SKM-1 (cell line): ENCODE data around the gene CD46.

Experiments
- DNase-seq: peaks from one replicate; lab custom pipeline; 2025; ENCODE audit not compliant: unreplicated experiment; lab: John Stamatoyannopoulos, UW

The CD46 gene

DNA sequence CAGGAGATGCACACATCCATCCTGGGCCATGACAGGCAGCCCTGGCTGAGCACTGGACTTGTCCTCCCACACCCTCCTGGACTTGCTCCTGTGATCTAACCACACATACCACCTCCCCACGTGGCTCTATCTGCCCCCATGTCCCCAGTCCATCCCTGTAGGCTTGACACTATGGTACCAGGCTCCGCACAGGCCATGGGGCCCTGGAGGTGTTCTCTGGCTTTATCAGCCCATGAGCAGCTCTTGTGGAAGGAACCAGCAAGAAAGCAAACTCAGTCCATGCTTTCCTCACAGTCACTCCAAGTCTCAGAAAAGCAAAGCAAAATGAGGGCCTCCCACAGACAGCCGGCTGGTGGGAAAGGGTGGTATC is 61.6 kb downstream of the CD46 start:
- no peak for DNase-seq

DNA sequence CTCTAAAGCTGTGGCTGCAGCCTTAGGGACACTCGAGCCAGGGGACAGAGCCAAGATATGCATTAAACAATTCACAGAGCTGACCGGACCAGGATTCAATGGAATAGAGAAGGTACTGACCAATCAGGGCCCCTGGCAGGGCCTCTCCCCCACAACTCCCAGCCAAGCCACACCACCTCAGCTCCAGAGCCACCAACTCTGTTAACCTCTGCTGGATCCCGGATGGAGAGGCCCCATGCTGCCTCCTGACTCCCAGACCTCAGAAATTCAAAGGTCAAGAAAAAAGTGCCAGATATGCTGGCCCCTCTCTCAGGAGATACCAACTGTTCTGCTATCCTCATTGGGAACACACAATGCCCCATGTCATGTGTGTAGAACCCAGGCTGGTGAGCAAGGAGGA is 62.1 kb downstream of the CD46 start:
- no peak for DNase-seq

DNA sequence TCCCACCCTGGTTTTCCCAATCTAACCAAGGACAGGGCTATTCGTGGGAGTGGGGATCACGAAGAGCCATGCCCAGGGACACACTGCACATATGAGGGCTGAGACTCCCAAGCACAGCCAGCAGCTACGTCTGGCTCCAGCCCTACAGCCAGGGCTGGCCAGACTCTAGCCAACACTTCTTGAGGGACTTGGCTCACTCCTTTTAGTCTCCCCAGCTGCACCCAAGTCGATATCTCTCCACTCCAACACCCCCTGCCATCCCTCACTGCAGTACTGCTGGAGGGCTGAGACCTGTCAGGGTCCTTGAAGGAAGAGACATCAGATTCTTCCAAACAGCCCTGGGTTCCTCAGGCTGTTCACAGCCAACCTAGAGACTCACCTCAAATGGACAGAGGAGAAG is 62.6 kb downstream of the CD46 start:
- no peak for DNase-seq

DNA sequence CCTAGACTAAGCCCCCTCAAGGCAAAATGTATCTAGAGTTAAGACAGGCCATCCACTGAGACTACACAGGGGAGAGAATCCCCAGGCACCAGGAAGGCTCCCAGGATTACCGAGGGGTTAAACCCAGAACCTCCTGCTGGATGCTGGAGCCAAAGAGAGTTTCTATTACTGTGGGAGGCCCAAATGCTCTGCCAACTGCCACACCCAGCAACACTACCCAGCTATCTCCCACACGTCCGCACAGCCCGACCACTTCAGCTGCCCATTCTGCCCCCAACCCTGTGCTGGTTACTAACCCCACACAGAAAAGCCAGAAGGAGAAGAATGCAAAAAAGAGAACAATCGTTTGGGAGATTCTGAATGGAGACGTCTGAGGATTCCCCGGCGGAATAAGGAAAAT is 63.6 kb downstream of the CD46 start:
- DNase-seq = no peak

DNA sequence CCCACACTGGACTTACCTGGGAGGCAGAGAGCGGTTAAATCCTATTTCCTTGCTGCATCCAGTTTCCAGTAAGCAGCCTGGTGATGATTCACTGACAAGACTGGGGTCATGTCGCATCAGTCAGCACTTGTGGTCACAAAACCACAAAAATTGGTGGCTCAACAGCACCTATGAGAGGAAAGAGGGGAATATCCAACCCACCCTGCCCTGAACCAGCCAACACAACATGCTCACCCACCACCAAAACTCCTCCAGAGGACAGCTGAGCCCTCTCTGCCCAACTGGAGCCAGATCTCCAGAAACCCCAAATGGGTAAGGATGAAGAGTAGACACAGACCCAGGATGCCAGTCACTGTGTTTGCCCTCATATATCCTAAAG is 64.0 kb downstream of the CD46 start:
- no peak for DNase-seq

DNA sequence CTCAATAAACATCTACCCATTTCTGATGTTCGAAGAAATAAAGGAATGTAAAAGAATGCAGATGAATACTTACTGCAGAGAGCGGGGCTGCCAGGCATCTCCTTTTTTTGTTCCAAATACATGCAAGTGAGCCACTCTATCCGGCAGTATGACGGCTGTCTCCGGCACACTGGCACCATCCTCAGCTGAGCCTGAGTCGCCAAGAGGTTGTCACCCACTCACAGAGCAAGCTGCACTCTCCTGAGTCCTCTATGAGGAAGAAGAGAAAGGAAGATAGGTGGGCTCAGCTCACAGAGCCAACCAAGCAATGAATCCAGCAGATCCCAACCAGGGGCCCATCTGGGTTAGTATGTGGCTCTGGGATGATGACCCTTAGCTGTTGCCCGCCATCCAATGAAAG is 65.3 kb downstream of the CD46 start:
- DNase-seq = no peak

DNA sequence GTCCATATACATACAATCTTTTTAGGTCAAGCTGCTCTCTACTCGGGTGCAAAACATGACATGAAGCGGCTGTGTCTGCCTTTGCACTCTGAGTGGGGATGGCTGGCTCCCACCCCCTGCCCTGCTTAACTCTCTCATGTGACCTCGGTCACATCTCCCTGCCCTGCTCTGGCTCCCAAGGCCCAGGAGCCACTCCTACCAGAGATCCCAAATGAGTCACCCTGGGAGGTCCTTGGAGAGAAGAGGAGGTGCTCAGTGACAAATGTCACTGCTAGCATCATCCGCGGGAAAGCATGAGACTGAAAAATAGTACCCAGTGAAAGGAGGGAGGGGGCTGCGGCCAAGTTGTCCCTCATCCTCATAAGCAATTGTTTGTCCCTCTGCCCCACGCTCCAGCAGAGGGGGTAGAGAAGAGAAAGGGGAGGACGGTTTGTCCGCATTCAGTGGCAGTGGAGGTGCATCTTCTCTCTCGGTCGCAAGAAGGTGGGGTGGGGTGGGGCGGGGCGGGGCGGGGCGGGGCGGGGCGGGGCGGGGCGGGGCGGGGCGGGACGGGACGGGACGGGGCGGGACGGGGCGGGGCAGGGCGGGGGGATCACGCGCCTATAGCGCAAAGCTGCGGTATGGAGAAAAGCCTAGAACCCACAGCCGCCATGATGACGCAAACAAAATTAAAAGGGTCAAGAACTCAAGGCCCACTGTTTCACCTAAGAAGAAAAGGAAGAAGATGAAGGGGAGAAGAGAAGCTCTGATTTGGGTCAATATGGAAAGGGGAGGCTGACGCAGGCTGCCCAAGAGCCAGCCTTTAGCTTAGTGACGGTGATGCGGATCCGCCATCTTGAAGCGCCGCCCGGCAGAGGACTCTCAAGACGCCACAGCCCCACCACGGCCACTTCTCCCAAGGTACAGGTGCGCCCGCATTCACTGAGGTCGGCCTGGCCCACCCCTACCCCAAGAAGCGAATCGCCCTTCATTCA is 66.2 kb downstream of the CD46 start:
- DNase-seq = no peak

DNA sequence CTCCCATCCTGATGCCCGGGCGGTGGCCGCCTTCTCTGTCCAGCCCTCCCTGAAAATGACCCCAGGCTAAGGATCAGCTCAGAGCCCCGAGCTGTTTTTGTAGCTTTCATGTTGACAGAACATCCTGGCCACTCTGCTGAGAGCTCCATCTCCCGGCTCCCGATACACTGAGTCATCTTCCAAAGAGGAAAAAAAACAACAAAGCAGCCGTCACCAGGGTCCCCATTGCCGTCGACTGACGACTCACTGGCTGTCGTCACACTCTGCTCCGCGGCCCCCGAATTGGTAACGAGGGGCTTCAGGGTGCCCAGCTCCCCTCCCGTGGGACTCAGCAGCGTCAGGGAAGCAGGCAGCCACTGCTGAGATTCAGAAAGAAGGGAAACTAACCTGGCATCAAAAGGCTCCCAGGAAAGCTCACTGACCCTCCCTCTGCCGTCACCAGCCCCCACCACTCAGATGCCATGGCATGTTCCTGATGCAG is 67.2 kb downstream of the CD46 start:
- no peak for DNase-seq

DNA sequence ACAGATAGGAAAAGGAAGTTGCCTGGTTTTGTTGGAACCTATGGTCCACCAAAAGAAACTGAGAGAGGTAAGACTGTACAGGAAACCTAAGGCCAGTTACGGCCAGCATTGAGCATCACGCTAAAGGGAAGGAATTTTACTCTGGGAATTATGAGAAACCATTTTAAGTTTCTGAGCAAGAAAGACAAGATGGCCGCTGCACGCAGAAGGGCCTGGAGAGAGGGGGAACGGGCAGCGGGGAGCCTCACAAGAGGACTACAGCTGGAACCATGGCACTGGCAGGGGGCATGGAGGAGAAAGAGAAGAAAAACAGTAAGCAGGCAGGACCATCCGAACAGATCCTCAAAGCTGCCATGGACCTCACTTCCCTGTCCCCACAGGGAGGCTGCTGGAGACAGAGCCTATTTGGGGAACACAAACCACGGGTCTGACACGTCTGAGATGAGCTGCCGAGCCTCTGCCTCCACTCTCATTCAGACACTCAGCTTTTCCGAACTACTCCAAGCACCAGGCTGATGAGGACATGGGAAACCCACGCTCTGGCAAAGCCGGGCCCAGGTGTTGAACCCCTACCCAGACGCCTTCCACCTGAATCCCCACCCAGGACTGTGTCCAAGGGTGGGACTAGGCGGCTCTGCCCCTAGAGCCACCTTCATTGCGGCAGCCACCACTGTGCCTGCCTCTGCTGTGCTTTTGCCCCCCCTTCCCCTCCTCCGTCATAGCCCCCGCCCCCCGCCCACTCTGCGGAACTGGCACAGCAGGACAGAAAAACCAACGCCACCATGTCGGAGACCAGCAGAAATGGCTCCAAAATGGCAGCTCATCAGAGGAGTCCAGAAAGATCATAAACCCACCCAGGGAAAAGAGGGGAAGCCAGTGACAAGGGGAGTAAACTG is 69.0 kb downstream of the CD46 start:
- no peak for DNase-seq

DNA sequence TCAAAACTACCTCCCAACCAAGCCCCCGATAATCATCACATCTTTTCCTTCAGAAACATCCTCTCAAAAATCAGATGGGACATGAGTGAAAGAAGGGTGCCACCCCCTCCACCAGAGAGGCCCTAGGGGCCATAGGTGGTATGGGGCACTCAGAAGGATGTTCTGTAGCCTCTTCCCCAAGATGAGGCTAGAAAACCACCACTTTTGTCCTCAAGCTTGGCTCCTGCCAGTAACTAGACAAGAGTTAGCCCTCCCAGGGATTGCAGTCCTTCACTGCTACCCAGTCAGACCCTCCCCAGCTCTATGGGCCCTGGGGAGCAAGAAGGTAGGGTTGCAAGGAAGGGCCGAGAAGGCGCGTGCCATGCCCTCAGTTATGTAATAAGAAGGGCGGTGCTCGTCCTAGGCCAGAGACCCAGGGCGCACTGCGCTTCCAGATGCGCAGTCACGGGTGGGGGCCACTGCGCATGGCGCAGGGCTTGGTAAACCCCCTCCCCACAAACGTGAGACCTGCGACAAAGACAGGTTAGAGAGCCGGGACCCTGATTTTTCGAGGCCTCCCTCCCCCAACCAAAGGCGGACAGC is 69.7 kb downstream of the CD46 start:
- DNase-seq = no peak

DNA sequence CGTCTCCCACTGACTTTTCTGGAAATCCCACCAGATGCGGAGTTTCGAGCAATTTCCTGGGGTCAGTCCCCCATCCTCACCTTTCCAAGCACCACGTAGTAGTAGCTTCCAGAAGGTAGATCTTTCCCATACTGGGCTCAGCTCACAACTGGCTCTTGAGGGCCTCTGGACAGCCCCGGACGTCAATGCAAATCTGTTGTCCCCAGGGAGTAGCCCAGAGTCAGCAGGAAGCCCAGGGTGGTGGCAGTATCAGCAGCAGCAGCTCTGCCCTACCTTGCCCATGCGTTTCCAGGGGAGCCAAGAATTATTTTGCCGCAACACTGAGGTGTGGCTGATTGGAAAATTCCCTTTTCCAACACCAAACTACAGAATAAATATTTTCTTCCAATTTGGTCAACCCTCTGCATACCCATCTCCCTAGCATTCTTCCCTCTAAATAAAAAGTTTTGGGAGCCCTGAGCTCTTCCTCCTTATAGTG is 70.3 kb downstream of the CD46 start:
- no peak for DNase-seq

DNA sequence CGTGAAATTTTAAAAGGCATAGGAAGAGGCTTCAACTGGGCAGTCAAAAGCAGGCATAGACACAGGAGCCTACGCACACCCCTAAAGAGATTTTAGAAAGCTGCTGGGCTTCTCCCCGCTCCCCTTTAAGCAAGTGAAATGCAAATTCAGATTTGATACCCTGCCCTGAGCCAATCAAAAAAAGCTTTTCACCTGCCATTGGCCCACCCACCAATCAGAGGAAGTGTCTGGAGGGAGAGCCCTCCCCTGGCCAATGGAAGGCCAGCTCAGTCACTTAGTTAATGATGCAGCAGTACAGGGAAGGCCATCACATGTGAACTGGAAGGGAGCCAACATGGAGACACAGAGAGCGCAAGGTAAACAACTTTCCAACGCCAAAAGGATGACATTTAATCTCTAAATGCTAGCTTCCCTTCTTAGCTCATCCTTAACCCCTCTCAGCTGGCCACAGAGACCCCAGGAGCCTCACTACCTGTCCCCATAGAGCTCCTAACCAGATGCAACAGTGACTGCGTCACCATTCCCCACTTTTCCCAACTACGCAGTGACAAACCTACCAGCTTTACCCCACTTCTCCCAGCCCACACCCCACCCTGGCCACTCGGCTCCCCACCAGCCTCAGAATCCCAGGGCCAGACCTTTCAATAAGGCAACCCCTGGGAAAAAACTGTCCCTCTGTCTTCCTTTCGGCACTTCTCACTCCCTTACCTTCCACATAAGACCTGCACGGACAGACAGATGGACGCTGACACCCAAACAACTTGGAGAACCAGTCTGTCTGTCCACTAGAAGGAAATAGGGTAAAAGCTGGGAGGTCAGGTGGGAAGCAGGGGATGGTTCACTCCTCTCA is 71.0 kb downstream of the CD46 start:
- no peak for DNase-seq

DNA sequence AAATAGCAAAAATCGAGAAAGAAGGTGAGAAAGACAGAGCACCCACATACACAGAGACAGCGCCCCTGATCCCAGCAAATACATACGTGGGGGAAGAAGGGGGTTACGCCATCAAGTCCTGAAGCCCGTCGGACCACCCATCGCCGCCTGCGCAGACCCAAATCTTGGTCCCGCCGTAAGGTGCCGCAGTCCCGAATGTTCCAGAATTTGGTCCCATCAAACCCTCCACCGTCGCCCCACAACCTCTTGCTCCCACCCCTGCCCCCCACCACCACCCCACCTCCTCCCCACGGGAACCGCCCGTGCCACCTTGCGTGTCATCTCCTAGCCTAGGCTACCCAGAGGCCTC is 71.7 kb downstream of the CD46 start:
- no peak for DNase-seq

DNA sequence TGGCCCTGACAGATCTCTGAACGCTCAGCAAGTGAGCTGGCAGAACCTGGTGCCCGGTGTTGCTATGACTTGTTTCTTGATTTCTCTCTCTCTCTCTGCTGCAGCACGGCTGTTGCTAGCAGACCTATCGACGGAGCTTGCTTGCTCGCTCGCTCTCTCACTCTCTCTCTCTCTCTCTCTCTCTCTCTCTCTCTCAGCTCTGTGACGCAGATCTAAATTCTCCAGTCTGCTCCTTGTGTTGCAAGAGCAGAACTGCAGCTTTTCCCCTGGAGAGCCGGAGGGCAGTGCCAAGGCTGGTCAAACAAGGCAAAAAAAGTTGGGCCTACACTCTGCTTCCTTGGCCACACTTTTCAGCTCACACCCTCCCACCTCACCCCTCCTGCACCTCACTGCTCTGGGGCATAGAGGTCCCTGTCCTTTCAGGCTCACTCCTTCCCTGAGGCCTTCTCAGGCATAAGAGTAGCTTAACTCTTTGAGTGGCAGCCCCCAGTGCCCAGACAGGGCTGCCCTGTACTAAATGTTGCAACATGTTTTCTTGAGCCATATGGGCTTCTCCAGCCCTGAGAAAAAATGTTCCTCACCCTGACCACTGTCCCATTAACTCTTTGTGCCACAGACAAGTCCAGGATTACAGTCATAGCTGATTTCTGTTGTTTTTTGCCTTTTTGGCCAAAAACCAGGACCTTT is 72.2 kb downstream of the CD46 start:
- DNase-seq = peak; percentile 87

DNA sequence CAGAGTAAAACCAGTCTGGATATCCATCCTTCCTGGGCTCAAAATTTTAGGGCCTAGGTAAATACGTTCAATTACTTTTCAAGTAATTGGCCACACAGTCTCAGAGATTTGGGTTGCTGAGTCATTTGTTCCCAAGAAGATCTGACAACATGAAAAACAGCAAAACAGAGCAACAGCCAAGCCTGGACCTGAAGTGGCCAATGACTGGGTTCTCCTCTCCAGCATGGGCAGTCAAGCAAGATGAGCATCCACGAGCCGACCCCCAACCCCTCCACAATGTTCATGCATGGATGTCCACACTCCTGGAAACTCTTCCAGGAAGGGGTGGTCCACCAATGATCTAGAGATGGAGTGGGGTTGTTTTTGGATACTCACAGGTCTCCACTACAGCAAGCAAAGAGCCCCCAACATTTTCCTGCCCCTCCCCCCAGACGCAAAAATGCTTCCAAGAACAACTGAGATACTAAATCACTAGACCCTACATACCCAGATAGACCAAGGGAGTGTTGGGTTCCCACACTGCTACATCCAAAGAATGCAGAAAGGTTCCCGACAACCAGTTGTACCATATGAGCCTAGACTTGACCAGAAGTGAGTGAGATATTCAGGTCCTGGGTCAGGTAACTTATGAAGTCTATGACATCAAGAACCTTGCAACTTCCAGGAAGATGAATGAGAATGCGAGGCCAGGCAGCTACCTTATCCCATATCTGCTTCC is 73.0 kb downstream of the CD46 start:
- DNase-seq = no peak

DNA sequence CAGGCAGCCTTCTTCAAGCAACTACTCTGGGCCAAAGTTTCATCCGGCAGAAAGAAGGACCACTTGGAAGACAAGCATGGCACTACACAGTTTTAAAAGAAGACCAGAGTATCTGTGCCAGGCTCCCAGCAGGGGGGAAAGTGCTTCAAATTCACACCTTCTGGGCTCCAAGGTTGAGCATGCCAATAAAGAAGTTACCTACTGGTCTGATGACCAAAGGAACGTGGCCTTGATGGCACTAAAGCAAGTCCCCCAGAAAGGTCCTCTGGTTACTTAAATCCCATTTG is 73.5 kb downstream of the CD46 start:
- DNase-seq = no peak

DNA sequence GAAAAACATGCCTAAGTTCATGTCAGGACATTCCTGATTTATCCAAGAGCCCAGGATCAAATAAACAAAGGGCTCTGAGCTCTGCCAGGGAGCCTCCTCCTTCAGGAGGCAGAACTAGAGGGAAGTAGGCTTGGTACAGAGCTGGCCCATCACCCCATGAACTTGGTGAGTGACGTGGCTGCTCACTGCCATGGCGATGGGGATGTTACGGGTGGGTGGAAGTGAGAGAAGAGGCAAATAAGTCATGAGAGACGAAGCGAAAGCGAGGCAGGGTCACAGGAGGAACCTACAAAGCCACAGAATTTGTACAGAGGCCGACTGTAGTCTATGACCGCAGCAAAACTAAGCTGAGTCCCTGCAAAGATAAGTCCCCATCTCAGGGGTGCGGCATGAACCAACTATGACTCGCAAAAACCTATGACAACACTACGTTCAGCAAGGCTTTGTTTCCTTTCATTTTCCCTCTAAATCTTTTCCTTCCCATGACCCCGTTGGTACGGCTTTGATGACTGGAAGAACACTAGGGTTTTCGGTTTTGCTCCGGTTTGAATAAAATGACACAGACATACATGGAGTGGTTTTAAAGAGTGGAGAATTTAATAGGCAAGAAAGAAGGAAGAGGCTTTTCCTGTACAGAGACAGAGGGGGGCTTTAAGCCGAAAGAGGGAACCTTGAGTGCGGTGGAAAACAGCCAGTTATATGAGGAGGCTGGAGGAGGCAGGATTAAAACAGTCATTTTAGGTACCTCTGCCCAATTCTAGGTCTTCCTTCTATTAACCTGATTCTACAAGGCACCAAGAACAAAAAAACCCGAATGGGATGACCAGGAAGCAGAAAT is 74.1 kb downstream of the CD46 start:
- peak; percentile 100 for DNase-seq

DNA sequence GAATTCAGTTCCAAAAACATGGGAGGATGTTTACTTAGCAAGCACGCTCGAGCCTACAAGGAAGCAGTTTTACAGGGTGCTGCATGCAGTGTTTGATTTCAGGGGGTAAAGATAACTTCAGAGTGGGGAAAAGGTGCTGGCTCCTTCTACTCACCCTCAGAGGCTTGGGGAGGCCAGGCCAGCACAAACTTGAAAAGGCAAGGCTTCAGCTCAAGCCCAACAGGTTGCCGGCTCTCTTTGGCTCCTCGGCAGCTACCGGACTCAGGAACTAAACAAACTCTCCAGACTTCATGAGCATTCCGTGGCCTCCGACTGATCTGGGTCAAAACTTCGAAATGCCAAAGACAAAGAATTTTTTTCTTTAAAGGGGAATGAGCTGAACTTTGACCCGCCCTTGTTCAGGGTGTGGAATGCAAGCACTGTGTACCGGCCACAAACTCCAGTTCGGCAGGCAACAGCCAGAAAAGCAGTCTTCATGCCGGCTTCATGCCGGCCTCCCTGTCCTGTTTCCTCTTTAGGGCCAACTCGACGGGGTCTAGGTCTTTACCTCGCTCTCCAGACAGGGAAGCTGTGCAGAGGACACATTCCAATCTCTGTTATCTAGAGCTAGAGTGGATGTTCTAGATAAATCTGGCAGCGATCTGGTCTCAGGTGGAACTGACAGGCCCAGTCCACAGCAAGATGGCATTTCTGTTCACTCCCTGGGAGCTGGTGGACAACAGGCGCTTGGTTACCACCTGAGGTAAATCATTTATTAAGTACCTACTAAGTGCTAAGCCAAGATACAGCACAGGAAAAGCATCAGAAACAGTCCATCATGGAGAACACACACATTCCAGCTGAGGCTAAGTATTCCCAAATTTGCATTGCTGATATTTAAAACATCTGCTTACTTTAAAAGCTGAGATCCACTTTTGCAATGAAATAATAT is 75.0 kb downstream of the CD46 start:
- DNase-seq = no peak
